DLD1 (cell line): Measurements from ENCODE around the gene PCDH11Y.
"Not testable (repeated sequence)": the region's sequence is repeated elsewhere in the genome, so short reads cannot be mapped to it uniquely, and the experiment has no call there.

Source experiments
- in situ Hi-C: cut with HindIII; loops from 2 replicates; pipeline ENCODE4 v1.10.0; 2017; ENCODE audit warnings: low sequenced_read_pairs

Gene PCDH11Y, protein sequence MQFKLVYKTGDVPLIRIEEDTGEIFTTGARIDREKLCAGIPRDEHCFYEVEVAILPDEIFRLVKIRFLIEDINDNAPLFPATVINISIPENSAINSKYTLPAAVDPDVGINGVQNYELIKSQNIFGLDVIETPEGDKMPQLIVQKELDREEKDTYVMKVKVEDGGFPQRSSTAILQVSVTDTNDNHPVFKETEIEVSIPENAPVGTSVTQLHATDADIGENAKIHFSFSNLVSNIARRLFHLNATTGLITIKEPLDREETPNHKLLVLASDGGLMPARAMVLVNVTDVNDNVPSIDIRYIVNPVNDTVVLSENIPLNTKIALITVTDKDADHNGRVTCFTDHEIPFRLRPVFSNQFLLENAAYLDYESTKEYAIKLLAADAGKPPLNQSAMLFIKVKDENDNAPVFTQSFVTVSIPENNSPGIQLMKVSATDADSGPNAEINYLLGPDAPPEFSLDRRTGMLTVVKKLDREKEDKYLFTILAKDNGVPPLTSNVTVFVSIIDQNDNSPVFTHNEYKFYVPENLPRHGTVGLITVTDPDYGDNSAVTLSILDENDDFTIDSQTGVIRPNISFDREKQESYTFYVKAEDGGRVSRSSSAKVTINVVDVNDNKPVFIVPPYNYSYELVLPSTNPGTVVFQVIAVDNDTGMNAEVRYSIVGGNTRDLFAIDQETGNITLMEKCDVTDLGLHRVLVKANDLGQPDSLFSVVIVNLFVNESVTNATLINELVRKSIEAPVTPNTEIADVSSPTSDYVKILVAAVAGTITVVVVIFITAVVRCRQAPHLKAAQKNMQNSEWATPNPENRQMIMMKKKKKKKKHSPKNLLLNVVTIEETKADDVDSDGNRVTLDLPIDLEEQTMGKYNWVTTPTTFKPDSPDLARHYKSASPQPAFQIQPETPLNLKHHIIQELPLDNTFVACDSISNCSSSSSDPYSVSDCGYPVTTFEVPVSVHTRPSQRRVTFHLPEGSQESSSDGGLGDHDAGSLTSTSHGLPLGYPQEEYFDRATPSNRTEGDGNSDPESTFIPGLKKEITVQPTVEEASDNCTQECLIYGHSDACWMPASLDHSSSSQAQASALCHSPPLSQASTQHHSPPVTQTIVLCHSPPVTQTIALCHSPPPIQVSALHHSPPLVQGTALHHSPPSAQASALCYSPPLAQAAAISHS (N-terminal part only)

DNA sequence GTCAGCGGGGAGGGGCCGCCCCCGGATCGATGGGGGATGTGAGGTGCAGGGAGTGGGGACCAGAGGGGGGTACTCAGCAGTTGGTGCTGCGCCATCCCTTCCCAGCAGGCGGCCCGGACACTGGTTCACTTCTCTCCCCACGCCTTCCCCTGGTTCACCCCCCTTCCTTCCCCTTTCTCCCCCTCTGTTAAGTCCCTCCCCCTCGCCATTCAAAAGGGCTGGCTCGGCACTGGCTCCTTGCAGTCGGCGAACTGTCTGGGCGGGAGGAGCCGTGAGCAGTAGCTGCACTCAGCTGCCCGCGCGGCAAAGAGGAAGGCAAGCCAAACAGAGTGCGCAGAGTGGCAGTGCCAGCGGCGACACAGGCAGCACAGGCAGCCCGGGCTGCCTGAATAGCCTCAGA lies at the start of gene PCDH11Y:
PCDH11Y (plus strand) TSS at position 240 of the 400 bp plus-strand sequence. CDS start 56,804 bp downstream, outside the sequence.
- in situ Hi-C loops: not testable (repeated sequence)

DNA sequence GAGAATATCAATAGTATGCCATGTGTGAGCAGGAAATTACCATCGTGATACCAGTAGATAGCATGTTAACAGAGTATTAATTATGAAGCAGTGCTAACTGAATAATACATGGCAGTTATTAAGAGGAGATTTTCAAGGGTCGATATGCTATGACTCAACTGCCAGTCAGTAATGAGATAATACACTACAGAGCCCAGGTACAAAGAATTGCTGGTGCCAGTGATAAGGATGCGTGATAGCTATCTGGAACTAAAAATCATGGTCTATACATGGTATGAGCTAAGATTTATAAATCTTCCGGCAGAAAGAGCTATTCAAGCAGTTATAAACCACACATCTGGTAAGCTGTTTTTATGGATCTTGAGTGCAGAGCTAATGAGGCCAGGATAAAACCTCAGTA lies 32.2 kb upstream of the PCDH11Y start:
- in situ Hi-C loops: not testable (repeated sequence)

DNA sequence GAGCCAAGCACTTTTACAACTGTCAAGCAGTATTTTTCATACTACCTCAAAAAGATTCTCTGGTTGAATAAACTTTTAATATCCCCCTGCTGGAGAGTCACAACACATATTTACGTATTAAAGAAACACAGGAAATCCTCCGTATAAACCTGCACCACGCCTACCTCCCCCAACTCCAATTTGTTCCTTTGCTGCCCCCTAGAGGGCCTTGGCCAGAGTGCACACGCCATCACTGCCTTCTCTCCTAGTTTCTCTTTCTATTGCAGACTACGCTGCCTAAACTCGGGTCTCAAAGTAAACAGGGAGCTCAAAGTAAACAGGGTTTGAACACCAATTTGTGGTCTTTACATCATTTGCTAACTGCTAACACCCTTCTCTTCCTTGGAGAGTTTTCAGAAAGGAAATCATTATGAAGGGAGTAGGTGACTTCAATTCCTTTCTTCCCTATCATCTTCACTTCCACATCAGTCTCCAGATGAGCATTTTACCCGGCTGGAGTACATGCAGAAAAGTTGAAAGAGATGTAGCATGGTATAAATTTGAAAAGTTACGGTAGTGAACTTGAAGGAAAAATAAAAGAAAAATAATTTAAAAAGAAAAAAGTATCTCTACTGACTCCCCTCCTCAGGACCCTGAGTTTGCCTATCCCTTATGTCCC lies 8.2 kb upstream of the PCDH11Y start:
- in situ Hi-C loops: not testable (repeated sequence)

GRCh38 chrY:4994892-4995291 lies 5.2 kb upstream of the PCDH11Y start:
- in situ Hi-C loops: not testable (repeated sequence)

DNA sequence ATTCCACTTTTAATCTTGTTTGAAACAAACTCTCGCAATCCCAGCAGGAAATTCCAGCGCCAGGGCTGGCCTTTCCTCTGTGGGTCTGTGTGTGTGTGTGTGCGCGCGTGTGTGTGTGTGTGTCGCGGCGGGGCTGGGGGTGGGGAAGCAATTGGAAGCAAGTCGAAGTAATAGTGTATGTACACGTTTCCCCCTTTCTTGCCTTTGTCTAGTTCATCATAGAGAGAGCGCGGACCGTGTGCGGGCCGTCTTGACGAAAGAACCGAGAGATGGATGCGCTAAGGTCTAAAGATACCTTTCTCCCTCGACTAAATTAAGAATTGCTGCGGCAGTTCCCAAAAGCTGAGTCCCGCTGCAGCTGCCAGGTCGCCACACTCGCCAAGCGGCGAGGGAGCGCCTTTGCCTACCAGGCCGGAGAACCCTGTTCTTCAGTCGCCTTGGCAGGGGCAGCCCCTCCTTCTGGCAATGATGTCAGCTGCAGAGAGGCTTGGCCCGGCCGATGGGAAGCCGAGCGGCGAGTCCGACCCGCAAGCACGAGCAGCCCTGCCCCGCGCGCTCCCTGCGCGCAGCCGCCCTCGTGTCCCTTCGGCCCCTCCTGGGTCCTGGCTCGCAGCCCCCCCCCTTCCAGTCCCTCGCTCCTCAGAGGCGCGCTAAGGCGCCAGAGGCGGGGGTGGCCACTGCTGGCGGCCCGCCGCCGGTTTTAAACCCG lies 2.5 kb downstream of the PCDH11Y start:
- in situ Hi-C loops: not testable (repeated sequence)

- in situ Hi-C loops: not testable (repeated sequence)
Measured at GRCh38 chrY:5038972-5039523, 39.0 kb downstream of the PCDH11Y start.

DNA sequence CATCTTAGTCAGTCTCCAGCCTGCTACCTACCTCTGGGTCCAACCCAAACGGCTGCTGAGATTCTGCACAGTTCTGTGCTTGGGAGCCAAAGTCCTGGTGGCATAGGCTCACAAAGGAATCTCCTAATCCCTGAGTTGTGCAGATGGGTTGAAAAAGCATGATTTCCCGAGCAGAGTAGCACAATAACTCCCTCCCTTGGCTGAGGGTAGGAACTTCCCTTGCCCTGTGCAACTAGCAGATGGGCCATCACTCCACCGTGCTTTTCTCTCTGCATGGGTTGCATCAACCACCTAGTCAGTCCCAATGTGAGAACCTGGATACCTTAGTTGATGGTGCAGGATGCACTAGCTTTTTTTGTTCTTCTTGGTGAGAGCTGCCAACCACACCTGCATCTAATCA lies 82.9 kb downstream of the PCDH11Y start:
- in situ Hi-C loops: not testable (repeated sequence)

DNA sequence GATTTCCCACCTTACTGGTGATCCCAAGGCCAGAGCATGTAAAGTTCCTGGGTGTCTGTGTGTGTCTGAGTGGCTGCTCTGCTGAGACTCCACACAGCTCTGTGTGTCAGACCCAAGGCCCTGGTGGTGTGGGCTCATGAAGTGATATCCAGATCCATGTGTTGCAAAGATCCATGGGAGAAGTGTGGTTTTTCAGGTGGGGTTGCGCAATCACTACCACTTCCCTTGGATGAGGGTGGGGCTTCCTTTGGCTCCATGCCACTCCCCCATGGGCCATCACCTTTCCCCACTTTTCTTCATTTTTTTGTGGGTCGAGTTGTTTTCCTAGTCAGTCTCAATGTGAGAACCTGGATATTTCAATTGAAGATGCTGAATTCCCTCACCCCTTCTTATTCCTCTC lies 182.9 kb downstream of the PCDH11Y start:
- in situ Hi-C loops: not testable (repeated sequence)

- in situ Hi-C loops: not testable (repeated sequence)
Measured at GRCh38 chrY:5215116-5215515, 215.0 kb downstream of the PCDH11Y start.

- in situ Hi-C loops: not testable (repeated sequence)
Measured at GRCh38 chrY:5324931-5325330, 324.8 kb downstream of the PCDH11Y start.

DNA sequence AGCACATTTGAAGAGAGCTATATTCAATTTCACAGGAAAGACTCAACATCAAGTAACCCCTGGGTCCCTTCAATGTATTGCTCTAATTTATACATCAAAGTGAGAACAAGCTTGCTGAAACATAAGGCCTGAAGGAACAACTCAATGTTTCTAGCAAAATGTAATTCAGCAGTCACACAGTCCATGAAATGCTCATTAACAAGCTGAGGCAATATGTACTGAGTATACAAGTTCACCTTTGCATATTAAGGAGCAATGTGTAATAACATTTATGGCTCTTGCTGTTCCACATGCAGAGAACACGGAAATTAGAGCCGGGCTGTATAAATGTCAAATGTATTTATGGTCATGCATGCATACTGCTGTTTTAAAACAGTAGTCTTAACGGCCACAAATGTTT lies 342.1 kb downstream of the PCDH11Y start:
- in situ Hi-C loops: not testable (repeated sequence)

GRCh38 chrY:5543705-5544104 lies 543.6 kb downstream of the PCDH11Y start:
- in situ Hi-C loops: not testable (repeated sequence)

DNA sequence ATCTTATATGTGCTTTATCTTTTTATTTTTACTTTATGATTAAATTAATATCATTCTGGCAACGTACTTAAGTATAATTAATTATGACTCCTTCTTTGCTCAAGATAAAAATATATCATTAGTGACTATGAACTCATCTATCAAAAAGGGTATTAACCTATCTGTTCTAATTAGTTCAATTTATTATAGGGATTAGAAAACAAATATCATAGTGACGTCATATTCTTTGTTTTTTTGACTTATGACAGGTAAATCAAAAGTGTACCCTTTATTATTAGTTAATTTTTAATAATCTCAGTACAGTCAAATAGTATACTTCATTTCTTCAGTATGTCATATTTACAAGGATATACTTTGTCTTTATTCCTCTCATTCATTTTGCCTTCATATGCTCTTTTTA lies 638.5 kb downstream of the PCDH11Y start:
- in situ Hi-C loops: not testable (repeated sequence)

- in situ Hi-C loops: not testable (repeated sequence)
Measured at GRCh38 chrY:5679265-5679664, 679.2 kb downstream of the PCDH11Y start.

DNA sequence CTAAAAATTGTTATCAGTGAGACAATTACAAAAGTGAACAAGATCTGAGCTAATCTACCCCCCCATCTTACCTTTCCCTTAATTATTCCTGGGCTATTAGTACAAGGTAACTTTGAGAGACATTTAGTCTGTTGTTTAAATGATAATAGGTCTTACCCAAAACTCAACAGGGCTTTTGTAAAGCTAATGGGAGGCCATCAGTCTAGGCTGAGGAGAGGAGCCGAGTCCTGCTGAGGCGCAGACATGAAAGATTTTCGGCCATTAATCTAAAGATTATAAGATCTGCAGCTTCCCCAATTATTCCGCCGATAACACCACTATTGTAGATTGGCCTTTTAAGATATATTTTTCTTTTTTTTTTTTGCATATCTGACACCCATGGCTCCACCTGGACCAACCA lies 708.6 kb downstream of the PCDH11Y start:
- in situ Hi-C loops: not testable (repeated sequence)

GRCh38 chrY:5709788-5710381 lies 709.8 kb downstream of the PCDH11Y start:
- in situ Hi-C loops: not testable (repeated sequence)

GRCh38 chrY:5761403-5761802 lies 761.3 kb downstream of the PCDH11Y start:
- in situ Hi-C loops: not testable (repeated sequence)

DNA sequence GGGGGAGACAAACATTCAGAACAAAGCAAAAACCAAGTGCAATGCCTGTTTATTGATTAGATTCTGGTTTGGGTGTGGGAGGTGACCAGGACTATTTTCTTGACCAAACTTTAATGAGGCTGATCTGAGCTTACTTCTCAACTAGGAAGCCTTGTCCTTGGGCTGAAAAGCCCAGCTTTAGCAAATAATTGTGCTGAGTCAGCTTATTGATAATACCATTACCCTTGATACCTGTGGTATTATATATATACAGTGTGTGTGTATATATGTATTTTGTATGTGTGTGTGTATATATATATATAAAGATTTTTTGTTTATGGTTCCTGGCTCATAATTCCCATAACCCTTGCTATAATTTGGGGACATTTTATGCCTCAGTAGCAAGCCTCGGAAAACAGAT lies 776.4 kb downstream of the PCDH11Y start:
- in situ Hi-C loops: not testable (repeated sequence)
